GM18508 (cell line): ENCODE results near the gene FARP1.

Source experiments
- ATAC-seq: cut with Tn5 transposase; IDR thresholded peaks from one replicate; pipeline ENCODE4 v1.9.1; 2021; ENCODE audit warnings: moderate number of reproducible peaks; ENCODE audit not compliant: insufficient read depth, unreplicated experiment

The FARP1 gene

DNA sequence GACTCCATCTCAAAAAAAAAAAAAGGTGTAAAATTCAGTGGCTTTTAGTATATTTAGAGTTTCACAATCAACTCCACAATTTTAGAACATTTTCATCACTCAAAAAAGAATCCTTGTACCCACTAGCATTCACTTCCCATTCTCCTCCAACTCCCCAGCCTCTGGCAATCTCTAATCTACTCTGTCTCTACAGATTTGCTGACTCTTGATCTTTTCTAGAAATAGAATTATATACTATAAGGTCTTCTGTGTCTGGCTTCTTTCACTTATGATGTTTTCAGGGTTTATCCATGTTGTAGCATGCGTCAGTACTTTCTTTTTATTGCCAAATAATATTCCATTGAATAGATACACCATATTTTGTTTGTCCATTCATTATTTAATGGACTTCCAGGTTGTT is 8.0 kb upstream of the FARP1 start:
- no peak for ATAC-seq

- ATAC-seq, result no peak
Observed at GRCh38 chr13:98141091-98141490, 1.8 kb upstream of the FARP1 start.

GRCh38 chr13:98141509-98142379 is 1.1 kb upstream of the FARP1 start:
- ATAC-seq, result no peak

- no peak for ATAC-seq
Observed at GRCh38 chr13:98143157-98143553, 261 bp downstream of the FARP1 start.

GRCh38 chr13:98143601-98144026 is 720 bp downstream of the FARP1 start:
- ATAC-seq, result no peak

DNA sequence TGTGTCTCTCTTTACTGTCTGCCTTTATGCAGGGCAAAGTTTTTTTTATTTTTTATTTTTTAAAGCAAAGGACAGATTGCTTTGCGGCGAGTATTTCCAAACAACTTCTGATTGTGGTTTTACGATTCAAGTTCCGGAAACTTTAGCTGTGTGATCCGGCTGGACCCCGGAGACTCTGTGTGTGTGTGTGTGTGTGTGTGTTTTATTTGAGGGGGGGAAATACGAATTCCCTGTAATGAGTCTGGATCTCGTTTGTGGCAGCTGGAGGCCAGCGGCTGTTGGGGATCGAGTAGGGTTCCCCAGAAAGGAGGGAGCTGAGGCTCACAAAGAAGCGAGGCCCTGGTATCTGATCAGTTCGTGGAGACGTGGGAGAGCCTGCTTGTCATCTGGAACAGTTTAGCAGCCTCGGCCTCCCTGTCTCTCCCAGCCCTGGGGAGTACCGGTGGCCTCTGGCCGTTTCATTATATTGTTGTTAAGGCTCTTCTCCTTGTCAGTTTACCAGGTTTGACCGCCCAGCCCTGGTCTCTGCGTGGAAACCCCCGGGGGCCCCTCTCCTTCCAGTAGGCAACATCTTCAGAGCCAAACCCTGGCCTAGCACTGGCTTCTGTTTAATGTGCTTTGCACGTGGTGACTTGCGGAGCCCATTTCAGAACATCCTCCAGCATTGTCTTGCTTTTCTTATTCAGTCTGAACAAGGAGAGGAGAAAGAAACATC is 1.3 kb downstream of the FARP1 start:
- ATAC-seq, result no peak

- ATAC-seq, result no peak
Observed at GRCh38 chr13:98144801-98145350, 2.0 kb downstream of the FARP1 start.

DNA sequence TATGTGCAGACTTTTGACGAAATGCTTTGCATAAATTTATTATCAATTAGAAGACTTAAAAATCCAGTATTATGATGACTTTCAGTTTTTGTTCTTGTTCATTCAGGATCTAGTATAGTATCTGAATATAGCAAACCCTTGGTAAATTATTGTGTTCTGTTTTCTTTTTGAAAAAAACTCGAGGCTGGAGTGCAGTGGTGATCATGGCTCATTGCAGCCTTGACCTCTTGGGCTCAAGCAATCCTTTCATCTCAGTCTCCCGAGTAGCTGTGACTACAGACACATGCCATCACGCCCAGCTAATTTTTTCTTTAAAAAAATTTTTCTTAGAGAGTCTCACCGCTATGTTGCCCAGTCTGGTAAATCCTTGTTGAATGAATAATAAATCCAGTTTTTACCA is 4.6 kb downstream of the FARP1 start:
- no peak for ATAC-seq

GRCh38 chr13:98150832-98151479 is 8.1 kb downstream of the FARP1 start:
- no peak for ATAC-seq

- ATAC-seq, result no peak
Observed at GRCh38 chr13:98155475-98156109, 12.7 kb downstream of the FARP1 start.

GRCh38 chr13:98156259-98156658 is 13.4 kb downstream of the FARP1 start:
- ATAC-seq, result no peak

GRCh38 chr13:98157188-98157587 is 14.3 kb downstream of the FARP1 start:
- no peak for ATAC-seq

- ATAC-seq, result no peak
Observed at GRCh38 chr13:98157609-98158008, 14.7 kb downstream of the FARP1 start.

- no peak for ATAC-seq
Observed at GRCh38 chr13:98158172-98158899, 15.4 kb downstream of the FARP1 start.

- no peak for ATAC-seq
Observed at GRCh38 chr13:98162935-98163334, 20.0 kb downstream of the FARP1 start.

DNA sequence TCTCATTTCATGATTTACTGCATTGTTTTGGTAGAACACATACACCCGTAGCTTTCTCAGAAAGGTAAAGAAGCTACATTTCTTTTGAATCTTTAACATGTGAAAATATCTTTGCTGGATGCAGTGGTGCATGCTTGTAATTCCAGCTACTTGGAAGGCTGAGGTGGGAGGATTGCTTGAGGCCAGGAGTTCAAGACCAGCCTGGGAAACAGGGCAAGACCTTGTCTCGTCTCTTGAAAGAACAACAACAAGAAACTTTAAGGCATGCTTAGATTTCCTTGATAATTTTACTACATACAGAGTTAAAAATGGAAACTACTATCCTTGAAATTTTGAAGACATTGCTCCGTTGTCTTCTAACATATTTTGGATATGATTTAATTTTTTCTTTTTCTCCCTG is 26.4 kb downstream of the FARP1 start:
- ATAC-seq, result no peak

- no peak for ATAC-seq
Observed at GRCh38 chr13:98171900-98172589, 29.2 kb downstream of the FARP1 start.

- ATAC-seq, result no peak
Observed at GRCh38 chr13:98172590-98173422, 29.9 kb downstream of the FARP1 start.
